NCI-H2029 treated with DMSO at 0.1 percent for 48 hours (cell line): ENCODE data around the gene PEX26.
A peak's percentile ranks its signal among the peaks of the same experiment; 100 is the strongest.
"Not testable (repeated sequence)": the region's sequence is repeated elsewhere in the genome, so short reads cannot be mapped to it uniquely, and the experiment has no call there.

ENCODE experiments used
- DNase-seq: peaks from one replicate; lab custom pipeline; 2025; lab: John Stamatoyannopoulos, UW

The PEX26 gene

GRCh38 chr22:18077639-18078328, at the start of gene PEX26:
TSS of gene PEX26 (plus strand) at chr22:18077990. CDS start at chr22:18078377, 387 bp downstream.
- peak; percentile 82 for DNase-seq

DNA sequence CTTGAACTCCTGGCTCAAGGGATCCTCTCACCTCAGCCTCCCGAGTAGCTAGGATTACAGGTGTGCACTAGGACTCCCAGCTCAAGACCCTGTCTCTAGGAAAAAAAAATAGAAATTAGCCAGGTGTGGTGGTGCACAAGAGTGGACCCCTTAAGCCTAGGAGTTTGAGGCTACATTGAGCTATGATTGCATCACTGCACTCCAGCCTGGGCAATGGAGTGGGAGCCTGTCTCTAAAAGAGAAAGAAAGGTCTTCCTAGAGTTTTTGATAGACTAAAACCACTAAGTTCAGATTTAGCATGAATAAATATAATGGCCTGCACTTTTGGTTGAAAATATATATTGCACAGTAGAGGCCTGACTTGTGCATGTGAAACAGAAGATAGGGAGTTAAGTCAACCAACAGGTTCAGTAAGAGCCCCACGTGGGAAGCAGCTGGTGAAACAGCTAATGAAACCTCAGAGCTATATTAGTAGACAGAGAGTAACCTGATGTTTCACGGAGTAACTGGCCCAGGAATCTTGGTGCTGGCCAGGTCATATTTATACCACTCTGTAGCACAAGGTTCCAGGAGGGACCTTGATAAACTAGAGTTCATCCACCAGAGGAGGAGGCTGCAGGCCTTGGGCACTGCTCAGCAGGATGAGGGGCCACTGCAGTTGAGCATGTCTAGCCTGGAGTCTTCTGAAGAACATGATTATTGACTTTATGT, 48.8 kb upstream of the PEX26 start:
- no peak for DNase-seq

GRCh38 chr22:18029686-18030267, 48.0 kb upstream of the PEX26 start:
- no peak for DNase-seq

DNA sequence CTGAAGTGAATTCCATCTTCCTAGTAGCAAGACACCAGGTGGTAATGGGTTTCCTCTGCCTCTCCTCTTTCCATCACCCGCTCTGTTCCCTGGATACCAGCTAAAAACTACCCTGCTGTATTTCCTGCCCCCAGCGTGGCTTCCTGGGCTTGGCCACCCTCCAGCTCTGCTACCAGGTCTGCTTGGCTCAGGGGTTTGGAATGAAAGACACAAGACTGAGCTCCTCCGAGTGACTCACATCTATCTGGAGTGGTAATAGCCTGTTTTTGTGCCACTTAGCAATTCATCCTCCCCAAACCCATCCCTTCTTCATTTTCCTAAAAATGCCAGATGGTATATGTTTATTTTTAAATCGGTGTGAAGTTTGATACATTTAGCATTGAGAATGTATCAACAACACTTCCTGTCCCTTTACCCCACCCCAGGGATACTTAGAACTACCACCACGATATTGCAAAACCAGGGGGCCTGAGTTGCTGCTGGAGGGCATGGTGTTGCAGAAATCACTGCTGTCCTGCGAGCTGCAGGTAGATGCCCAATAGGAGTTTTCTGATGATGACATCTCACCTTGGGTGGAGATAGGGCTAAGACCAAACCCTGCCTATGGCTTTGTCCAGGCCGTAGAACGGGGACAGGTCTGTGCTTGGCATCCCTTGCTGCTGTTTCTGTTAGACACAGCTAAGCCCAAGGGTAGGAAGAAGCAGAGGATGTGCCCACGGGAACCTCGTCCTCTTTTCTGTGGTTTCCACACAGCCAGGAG, 45.9 kb upstream of the PEX26 start:
- no peak for DNase-seq

GRCh38 chr22:18032455-18033101, 45.2 kb upstream of the PEX26 start:
- no peak for DNase-seq

DNA sequence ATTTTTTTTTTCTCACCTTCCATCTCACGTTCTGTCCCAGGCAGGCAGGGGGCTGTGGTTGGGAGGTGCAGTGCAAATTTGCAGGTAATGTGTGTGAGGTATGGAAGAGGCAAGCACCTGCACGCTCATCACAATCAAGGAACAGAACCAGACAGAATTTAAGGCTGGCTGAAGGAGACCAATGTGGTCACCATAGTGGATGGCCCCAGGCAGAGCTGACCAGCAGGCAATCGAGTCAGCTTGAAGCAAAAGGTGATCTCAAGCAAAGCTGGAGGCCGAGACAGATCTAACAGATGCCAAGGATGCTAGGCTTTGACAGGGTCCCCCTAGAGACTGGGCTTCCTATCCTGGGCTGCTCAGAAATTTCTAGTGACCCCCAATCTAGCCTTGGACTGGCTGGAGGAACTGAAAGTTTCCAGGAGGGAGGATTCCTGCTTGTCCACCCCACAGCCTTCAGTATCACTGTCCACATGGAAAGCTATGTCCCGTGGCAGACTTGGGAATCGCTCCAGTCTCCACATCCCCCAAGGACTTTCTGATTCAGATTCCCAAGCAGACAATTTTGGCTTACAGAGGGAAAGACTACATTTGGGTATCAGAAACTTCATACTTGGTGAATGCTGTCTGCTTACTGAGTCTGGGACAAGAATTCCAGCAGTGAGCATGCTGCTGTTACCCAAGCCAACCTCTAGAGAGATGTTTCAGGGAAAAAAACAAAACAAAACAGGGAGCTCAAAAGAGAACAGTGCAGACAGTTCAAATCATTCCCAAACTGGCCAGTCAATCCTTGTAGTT, 44.4 kb upstream of the PEX26 start:
- no peak for DNase-seq

DNA sequence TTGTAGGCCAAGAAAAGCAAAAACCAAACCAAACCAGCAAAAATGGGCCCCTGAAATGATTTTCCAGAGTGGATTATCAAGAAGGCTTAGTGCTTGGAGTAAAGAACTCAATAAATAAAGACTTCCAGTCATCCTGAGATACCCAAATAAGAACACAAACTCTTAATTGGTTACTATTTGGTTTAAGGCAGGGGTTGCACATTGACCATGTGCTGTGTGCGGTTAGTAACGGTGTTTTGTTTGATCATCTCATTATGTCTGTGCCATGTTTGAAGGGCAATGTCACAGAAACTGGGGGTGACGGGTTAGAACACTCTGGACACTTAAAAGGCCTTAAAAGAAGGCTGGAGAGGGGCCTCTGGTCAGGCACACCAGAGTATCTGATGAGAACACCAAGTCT, 43.7 kb upstream of the PEX26 start:
- DNase-seq, result no peak

GRCh38 chr22:18035751-18036150, 42.0 kb upstream of the PEX26 start:
- peak; percentile 61 for DNase-seq

GRCh38 chr22:18040898-18041297, 36.9 kb upstream of the PEX26 start:
- not testable (repeated sequence) for DNase-seq

GRCh38 chr22:18042685-18043084, 35.1 kb upstream of the PEX26 start:
- no peak for DNase-seq

DNA sequence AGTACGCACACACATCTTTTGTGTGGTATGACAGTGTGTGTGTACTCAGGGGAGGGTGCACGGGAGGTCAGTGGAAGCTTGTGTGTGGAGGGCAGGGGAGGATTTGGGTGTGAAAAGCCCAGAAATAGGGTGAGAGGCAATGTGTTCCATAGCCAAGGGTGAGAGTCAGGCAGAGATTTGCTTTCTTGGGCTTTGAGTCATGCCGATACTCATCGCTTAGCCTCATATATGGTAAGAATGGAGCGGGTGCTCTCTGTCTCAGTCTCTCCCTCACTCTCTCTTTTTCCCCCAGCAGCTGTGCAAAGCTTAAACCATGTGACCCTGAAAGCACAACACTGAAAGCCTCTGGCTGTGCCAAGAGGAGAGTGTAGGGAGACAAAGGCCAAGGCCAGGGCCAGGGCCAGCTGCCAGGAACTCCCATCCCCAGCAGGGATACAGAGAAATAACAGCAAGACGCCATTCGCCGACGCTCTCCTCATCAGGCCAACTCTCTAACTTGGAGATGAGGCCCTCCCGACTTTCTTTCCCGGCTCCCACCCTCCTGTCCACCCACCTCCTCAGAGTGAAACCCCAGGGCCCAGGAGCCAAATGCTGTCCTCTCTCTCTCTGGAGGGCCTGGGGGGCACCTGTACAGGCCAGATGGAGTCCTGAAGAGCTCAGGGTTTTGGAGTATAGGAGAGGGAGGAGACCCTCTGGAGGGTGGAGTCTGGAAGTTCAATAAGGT, 33.1 kb upstream of the PEX26 start:
- DNase-seq, result peak; percentile 91

- no peak for DNase-seq
Observed at GRCh38 chr22:18045794-18046193, 32.0 kb upstream of the PEX26 start.

GRCh38 chr22:18048041-18048440, 29.7 kb upstream of the PEX26 start:
- DNase-seq, result no peak

GRCh38 chr22:18048441-18048898, 29.3 kb upstream of the PEX26 start:
- DNase-seq, result no peak

GRCh38 chr22:18050065-18050464, 27.7 kb upstream of the PEX26 start:
- no peak for DNase-seq

- DNase-seq, result not testable (repeated sequence)
Observed at GRCh38 chr22:18051113-18051512, 26.7 kb upstream of the PEX26 start.

- not testable (repeated sequence) for DNase-seq
Observed at GRCh38 chr22:18053216-18053946, 24.4 kb upstream of the PEX26 start.

DNA sequence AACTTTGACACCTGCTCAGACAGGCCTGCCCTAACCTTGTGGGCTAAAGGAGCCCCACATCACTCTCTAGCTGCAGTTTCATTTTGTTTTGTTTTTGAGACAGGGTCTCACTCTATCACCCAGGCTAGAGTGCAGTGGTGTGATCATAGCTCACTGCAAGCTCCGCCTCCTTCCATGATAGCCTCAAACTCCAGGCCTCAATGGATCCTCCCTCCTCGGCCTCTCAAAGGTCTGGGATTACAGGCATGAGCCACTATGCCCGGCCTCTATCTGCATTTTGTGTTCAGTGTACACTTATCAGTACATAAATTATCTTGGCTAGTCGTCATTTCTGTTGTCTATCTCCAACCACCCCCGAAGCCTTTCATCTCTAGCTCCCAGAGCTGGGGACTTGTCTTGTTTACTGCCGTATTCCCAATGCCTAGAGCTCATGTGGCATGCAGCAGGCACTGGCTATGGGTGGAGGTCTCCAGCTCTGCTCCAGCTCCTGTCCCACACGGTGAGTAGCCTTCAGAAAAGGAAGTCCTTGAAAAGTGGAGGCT, 22.1 kb upstream of the PEX26 start:
- DNase-seq, result no peak

GRCh38 chr22:18056161-18056666, 21.6 kb upstream of the PEX26 start:
- DNase-seq, result peak; percentile 71
